Adrenal gland (tissue), 5 donors: ENCODE data around the gene TEDDM1.

Source experiments
- CTCF ChIP-seq, 6 experiments: fragments of 450-650 bp in 4 of 6; fragments of 200-600 bp in 2 of 6; sonication (generic) in 1 of 6; IDR thresholded peaks; 1 replicate in 5 of 6; 2 replicates in 1 of 6; pipeline versions ENCODE4 v1.5.1 to v1.8.0; 2016 to 2021; ENCODE audit warnings: antibody characterized with exemption in 6 of 6, mild to moderate bottlenecking in 2 of 6, moderate library complexity in 1 of 6
- POLR2A ChIP-seq, 2 donors: fragments of 450-650 bp; IDR thresholded peaks; one replicate each; pipeline ENCODE4 v1.6.1; 2017; ENCODE audit warnings: antibody characterized with exemption in 2 of 2, mild to moderate bottlenecking in 2 of 2, moderate library complexity in 1 of 2
- donor health status: DM: no; HTN: no; CAD: no.

- TF ChIP-seq CTCF (IDR thresholded peaks at IDR 0.05) = no peak
- TF ChIP-seq POLR2A (IDR thresholded peaks at IDR 0.05) = no peak
Measured at GRCh38 chr1:182431278-182431677, 30.8 kb upstream of the TEDDM1 start.
